ENCODE results near the gene NLGN2.

NLGN2 gene

DNA sequence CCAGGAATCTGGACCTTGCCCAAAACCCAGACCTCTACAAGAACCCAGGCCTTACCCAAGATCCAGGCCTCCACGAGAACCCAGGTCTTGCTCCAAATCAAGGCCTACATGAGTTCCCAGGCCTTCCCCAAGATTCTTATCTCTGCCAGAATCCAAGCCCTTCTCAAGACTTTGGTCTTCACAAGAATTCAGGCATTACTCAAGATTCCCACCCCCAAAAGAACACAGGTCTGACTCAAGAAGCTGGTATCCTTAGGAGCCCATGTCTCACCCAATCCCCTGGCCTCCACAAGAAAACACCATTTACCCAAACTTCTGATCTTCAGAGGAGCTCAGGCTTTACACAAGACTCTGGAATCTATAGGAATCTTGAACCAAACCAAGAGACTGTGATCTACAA lies 23.6 kb downstream of the NLGN2 start:
- TF ChIP-seq, protein P1, sequence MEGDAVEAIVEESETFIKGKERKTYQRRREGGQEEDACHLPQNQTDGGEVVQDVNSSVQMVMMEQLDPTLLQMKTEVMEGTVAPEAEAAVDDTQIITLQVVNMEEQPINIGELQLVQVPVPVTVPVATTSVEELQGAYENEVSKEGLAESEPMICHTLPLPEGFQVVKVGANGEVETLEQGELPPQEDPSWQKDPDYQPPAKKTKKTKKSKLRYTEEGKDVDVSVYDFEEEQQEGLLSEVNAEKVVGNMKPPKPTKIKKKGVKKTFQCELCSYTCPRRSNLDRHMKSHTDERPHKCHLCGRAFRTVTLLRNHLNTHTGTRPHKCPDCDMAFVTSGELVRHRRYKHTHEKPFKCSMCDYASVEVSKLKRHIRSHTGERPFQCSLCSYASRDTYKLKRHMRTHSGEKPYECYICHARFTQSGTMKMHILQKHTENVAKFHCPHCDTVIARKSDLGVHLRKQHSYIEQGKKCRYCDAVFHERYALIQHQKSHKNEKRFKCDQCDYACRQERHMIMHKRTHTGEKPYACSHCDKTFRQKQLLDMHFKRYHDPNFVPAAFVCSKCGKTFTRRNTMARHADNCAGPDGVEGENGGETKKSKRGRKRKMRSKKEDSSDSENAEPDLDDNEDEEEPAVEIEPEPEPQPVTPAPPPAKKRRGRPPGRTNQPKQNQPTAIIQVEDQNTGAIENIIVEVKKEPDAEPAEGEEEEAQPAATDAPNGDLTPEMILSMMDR (conservative IDR thresholded peaks at IDR 0.05; ENCODE audit: low read length): no peak
- no peak overlapping the region for H3K4me3 ChIP-seq (ENCODE audit: low read length)
- peak; percentile 48 for DNase-seq (ENCODE audit: low read depth)

DNA sequence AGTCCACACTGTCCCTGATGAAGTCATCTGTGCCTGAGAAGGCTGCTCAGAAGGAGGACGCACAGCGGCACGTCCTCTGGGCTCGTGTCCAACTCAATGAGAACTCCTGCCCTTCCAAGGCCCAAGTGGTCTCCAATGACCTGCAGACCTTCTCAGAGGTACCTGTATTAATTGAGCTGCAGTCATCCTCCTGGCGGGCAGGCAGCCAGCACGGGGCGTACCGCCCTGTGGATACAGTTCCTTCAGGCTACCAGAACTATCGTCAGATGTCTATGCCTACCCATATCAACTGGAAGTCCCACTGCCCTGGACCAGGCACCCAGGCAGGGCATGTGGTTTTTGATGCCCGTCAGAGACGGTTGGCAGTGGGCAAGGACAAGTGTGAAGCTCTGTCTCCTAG lies 24.7 kb downstream of the NLGN2 start:
- DNase-seq (ENCODE audit: low read depth): no peak
- no peak overlapping the region for H3K4me3 ChIP-seq (ENCODE audit: low read length)
- TF ChIP-seq, protein P1 (conservative IDR thresholded peaks at IDR 0.05; ENCODE audit: low read length): no peak

DNA sequence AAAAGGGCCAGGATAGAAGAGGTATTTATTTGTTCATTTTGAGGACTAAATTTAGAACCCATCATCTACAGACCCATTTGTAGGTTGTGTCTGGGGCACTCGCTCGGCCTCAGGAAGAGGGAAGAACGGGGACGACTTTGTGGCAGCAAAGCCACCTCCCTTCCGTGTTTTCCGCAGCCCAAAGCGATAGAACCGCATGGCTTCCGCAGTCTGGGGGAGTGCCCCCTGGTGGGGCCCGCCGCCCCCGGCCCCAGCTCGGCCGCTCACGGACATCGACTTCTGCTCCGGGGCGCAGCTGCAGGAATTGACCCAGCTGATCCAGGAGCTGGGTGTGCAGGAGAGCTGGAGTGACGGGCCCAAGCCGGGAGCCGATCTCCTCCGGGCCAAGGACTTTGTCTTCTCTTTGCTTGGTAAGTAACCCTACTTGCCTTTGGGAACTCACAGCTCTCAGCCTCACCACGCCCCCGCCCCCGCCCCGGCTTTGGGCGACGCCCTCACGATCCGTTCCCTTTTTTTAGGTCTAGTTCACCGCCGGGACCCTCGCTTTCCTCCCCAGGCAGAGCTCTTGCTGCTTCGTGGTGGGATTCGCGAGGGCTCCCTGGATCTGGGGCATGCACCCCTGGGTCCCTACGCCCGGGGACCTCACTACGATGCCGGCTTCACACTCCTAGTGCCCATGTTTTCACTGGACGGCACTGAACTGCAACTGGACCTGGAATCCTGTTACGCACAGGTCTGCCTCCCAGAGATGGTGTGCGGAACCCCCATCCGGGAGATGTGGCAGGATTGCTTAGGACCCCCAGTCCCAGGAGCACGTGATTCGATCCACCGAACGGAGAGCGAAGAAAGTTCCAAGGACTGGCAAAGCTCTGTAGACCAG lies 28.3 kb downstream of the NLGN2 start:
- H3K4me3 ChIP-seq (ENCODE audit: low read length): peak overlapping the region; percentile 45
- TF ChIP-seq, protein P1 (conservative IDR thresholded peaks at IDR 0.05; ENCODE audit: low read length): no peak; the same call in 1 of the 2 replicates
- DNase-seq (ENCODE audit: low read depth): no peak

DNA sequence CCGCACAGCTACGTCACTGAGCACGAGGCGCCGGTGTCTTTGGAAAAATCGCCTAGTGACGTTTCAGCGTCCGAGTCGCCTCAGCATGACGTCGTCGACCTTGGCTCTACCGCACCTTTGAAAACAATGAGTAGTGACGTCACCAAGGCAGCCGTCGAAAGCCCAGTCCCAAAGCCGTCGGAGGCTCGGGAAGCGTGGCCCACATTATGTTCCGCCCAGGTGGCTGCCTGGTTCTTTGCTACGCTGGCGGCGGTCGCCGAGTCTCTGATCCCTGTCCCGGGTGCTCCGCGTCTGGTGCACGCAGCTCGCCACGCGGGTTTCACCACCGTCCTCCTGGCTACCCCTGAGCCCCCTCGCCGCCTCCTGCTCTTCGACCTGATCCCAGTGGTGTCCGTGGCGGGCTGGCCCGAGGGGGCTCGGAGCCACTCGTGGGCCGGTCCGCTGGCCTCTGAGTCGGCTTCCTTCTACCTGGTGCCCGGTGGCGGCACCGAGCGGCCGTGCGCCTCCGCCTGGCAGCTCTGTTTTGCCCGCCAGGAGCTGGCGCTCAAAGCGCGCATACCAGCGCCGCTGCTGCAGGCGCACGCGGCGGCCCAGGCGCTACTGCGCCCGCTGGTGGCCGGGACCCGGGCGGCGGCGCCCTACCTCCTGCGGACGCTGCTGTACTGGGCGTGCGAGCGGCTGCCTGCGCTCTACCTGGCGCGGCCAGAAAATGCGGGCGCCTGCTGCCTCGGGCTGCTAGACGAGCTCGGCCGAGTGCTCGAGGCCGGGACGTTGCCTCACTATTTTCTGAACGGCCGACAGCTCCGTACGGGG lies 29.1 kb downstream of the NLGN2 start:
- peak; percentile 67 for DNase-seq (ENCODE audit: low read depth)

DNA sequence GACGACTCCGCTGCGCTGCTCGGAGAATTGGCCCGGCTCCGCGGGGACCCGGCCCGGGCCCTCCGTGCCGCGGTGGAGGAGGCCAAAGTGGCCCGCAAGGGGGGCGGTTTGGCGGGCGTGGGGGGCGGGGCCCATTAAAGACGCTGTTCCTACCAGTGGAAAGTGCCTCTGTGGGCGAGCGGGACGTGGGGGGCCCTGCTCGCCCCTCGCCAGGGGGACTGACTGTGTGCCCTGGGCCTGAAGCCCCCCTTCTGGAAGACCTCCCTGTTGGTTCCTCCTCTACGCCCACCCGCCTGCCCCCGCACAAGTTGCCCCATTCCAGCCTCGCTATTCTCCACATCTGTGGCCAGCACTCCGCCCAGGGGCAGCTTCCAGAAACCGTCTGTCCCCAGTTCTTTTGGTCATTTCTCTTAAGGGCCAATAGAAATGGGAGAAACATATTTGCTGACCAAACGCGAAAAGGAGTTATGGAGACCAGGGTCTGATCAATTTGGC lies 29.8 kb downstream of the NLGN2 start:
- H3K4me3 ChIP-seq (ENCODE audit: low read length): peak overlapping the region; percentile 44
- no peak for DNase-seq (ENCODE audit: low read depth)
- TF ChIP-seq, protein P1 (conservative IDR thresholded peaks at IDR 0.05; ENCODE audit: low read length): no peak

More for the DNA sequence above, 29.1 kb downstream of the NLGN2 start:
- peak overlapping the region; percentile 44 for H3K4me3 ChIP-seq (ENCODE audit: low read length)
- TF ChIP-seq, protein P1 (conservative IDR thresholded peaks at IDR 0.05; ENCODE audit: low read length): peak; percentile 39

DNA sequence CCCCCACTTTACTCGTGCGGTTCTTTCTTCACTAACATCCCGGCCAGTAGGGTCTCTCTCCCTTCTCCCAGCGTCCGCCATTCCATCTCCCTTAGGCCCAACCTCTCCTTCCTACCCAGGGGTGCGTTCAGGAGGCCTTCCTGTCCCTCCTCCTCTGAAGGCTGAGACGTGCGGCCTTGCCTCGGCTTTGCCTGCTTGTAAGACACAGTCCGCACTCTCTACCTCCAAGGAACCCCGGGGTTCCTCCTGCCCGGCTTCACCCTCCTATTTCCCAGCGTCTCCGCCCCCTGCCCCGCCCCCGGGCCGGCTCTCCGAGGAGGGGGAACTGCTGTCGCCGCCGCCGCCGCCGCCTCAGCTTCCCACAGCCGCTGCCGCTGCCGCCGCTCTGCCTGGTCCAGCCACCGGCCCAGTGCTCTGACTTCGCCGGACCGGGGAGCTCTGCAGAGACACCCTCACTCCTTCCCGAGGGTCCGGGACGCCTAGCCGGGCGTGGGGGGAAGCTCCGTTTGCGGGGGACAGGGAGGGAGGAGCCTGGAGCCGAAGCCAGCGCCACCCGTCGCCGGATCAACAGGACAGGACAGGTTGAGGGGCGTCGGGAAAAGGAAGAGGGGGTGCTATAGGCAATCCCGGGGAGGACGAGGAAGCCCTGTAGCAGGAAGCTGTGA lies 30.4 kb downstream of the NLGN2 start:
- TF ChIP-seq, protein P1 (conservative IDR thresholded peaks at IDR 0.05; ENCODE audit: low read length): no peak
- peak overlapping the region; percentile 31 for H3K4me3 ChIP-seq (ENCODE audit: low read length)
- DNase-seq (ENCODE audit: low read depth): no peak
